Measurements from ENCODE around the gene PLCG2.

DNA sequence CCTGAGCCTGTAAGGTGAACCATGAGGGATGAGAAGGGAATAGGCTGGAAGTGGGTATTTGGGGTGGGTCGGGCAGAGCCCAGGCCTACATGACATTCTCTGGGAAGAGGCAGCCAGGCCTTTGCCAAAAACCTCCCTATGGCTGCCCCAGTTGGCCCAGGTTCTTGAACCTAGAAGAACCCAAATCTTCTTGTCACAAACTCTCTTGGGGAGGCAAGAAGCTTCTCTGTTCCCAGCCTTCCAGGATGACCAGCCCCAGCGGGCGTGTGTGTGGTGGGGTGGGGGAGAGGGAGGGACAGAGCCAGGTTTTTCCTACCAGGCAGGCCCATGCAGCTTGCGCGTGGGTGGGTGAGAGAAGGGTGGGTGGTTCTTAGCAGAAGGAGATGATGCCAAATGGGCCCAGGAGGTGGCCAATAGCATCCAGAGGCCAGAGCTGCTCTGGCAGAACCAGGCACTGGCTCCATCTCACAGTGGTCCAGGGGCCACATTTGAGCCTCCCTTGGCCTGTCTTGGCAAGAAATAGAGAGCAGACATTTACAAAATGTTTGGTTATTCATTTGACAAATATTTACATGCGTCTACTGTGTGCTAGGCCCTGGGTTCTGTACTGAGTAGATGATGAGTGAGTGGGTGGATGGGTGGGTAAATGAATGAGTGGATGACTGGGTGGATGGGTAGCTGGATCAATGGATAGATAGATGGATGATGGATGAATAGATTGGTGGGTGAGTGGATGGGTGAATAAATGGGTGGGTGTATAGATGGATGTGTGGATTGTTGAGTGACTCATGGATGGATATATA is 44.3 kb upstream of the PLCG2 start:
- no peak for TF ChIP-seq POLR2A (IDR thresholded peaks at IDR 0.05; ENCODE audit: low read length)
- TF ChIP-seq GATA1 (IDR thresholded peaks at IDR 0.05; ENCODE audit: low read depth, low read length) = no peak
